ENCODE measurements around the gene MATN3.
A peak's percentile ranks its signal among the peaks of the same experiment; 100 is the strongest.

Gene MATN3

DNA sequence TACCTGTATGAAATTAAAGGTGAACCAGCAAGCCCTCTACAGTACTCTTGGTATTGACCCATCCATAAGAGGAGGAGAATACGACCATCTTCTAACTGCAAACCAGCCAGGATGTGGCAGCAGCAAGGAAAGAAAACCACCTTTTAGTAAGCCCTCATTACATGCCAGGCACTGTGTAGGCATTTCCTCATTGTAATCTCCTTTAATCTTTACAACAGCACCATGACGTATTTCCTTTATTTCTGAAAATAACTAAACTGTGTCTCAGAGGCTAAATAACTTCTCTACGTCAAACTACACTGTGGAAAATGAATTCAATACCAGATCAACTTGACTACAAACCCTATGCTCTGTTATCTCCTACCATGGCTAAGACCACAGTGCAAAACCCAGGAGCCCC is 40.8 kb downstream of the MATN3 start:
- no peak for TF ChIP-seq CTCF (IDR thresholded peaks at IDR 0.05; ENCODE audit: low read depth, low read length)

GRCh38 chr2:19963386-19963785 is 49.1 kb downstream of the MATN3 start:
- no peaks in the 10 kb centered on the region for H3K27me3 ChIP-seq
- H3K36me3 ChIP-seq, result peaks cover 25% of the 10 kb centered on the region
- no peak overlapping the region for H3K4me3 ChIP-seq (ENCODE audit: low read depth, low read length)
- no peak for TF ChIP-seq CTCF (IDR thresholded peaks at IDR 0.05; ENCODE audit: low read depth, low read length)
- H3K4me1 ChIP-seq, result no peaks in the 10 kb centered on the region
- H3K9me3 ChIP-seq, result no peaks in the 10 kb centered on the region
- DNase-seq, result no peak

More for the DNA sequence above, 40.8 kb downstream of the MATN3 start:
- Histone ChIP-seq H3K9me3 (no peaks in the 10 kb centered on the region), H3K4me1 (no peaks in the 10 kb centered on the region; the same call in 1 of the 2 replicates), H3K36me3 (peaks cover 50% of the 10 kb centered on the region), H3K4me3 (ENCODE audit: low read depth, low read length) (no peak overlapping the region), H3K27me3 (no peaks in the 10 kb centered on the region)
- no peak for DNase-seq

GRCh38 chr2:19955544-19956422 is 56.7 kb downstream of the MATN3 start:
- H3K27me3 ChIP-seq, result no peaks in the 10 kb centered on the region
- H3K36me3 ChIP-seq, result peaks cover 16% of the 10 kb centered on the region
- no peaks in the 10 kb centered on the region for H3K9me3 ChIP-seq
- peaks cover 4% of the 10 kb centered on the region; the same call in 1 of the 2 replicates for H3K4me1 ChIP-seq
- DNase-seq, result peak; percentile 71
- H3K4me3 ChIP-seq (ENCODE audit: low read depth, low read length), result no peak overlapping the region
- TF ChIP-seq CTCF (IDR thresholded peaks at IDR 0.05; ENCODE audit: low read depth, low read length), result peak; percentile 93

- no peaks in the 10 kb centered on the region for H3K9me3 ChIP-seq
- no peak for DNase-seq
- TF ChIP-seq CTCF (IDR thresholded peaks at IDR 0.05; ENCODE audit: low read depth, low read length), result no peak
- peaks cover 32% of the 10 kb centered on the region for H3K36me3 ChIP-seq
- peaks cover 4% of the 10 kb centered on the region; the same call in 1 of the 2 replicates for H3K4me1 ChIP-seq
- no peak overlapping the region for H3K4me3 ChIP-seq (ENCODE audit: low read depth, low read length)
- no peaks in the 10 kb centered on the region for H3K27me3 ChIP-seq
Observed at GRCh38 chr2:19949071-19949470, 63.4 kb downstream of the MATN3 start.

- H3K9me3 ChIP-seq, result no peaks in the 10 kb centered on the region
- peaks cover 27% of the 10 kb centered on the region for H3K36me3 ChIP-seq
- H3K4me1 ChIP-seq, result peaks cover 3% of the 10 kb centered on the region; the same call in 1 of the 2 replicates
- no peak overlapping the region for H3K4me3 ChIP-seq (ENCODE audit: low read depth, low read length)
- no peak for DNase-seq
- TF ChIP-seq CTCF (IDR thresholded peaks at IDR 0.05; ENCODE audit: low read depth, low read length), result no peak
- H3K27me3 ChIP-seq, result no peaks in the 10 kb centered on the region
Observed at GRCh38 chr2:19947184-19947940, 65.1 kb downstream of the MATN3 start.
